Fibroblast of skin of left biceps (primary cell): ENCODE measurements around the gene TKTL1.
"Not testable (repeated sequence)": the region's sequence is repeated elsewhere in the genome, so short reads cannot be mapped to it uniquely, and the experiment has no call there.

Experiments
- DNase-seq, 2 experiments: peaks; one replicate each; pipeline ENCODE4 v3.0.0-alpha.2; 2013; ENCODE audit warnings: low read depth in 2 of 2

The TKTL1 gene

DNA sequence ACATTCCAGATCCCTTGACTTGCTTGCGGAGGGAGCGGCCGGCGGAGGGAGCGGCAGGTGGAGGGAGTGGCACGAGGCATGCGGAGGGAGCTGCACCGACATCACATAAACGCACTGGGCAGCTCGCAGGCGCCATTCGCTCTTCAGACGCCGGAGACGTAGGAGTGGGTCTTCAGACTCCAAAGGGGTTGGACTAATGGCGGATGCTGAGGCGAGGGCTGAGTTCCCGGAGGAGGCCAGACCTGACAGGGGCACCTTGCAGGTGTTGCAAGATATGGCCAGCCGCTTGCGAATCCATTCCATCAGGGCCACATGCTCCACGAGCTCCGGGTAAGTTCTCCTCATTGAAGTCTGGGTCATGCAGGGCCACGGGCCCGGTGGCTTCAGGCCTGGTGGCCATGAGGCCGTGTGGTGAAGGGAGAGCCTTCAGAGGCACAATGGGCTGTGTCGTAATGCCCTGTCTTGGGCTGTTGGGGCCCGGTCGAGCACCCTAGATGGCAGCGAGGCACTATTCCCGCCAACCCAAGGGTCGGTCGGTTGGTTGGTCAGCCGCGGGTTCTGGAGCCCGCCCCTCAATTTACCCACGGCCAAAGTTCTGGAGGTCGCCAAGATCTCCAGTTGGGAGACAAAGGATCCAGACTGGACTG lies at the start of gene TKTL1:
Gene TKTL1 (plus strand): TSS at position 132 of the 647 bp plus-strand sequence. CDS start 65 bp downstream, at position 197.
- DNase-seq: no peak

DNA sequence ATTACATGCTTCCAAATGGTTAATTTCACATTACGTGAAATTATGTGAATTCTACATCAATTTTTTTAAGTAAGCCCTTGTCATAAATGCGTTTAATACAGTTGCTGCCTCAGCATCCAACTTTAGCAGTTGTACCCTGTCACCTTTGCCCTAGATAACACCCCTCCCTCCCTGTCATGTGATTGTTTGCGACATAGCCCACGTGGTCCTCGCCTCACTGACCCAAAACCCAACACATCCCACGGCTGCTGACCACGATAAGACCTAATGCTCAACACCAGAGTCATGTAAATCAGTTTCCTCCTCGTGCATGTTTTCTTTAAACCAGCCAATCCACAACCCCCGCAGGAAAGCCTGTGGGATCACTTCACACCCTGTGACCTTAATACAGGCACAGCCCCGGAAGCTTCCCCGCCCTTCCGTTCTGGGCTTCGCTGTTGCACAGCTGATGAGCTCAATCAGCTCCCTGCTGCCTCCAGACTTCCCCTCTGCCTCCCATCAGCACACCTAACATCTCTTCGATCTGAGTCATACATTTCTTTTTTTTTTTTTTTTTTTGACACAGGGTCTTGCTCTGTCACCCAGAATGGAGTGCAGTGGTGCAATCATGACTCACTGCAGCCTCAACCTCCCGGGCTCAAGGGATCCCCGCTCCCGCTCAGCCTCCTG lies 48.1 kb upstream of the TKTL1 start:
- not testable (repeated sequence) for DNase-seq

GRCh38 chrX:154248076-154248475 lies 47.5 kb upstream of the TKTL1 start:
- DNase-seq: not testable (repeated sequence)

- not testable (repeated sequence) for DNase-seq
Observed at GRCh38 chrX:154257282-154257681, 38.3 kb upstream of the TKTL1 start, which contains the start of gene OPN1MW3. OPN1MW3 (plus strand) TSS chrX:154257582; CDS start chrX:154257620, 38 bp downstream.

DNA sequence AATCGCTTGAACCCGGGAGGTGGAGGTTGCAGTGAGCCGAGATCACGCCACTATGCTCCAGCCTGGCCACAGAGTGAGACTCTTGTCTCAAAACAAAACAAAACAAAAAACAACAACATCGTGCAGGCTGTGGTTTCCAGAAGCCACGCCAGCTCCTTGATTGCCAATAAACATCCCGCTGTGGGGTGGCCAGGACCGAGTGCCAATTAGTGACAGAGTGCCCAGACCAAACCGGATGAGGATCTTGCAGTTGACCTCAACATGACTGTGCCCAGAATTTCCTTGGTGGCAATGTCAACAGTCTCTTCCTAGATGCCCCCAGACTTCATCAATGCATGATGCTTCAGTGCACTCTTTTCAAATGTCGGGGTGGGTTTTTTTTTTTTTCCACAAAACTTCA lies 36.9 kb upstream of the TKTL1 start:
- not testable (repeated sequence) for DNase-seq

- not testable (repeated sequence) for DNase-seq
Observed at GRCh38 chrX:154263072-154263471, 32.5 kb upstream of the TKTL1 start.

GRCh38 chrX:154269245-154269644 lies 26.4 kb upstream of the TKTL1 start:
- not testable (repeated sequence) for DNase-seq

- DNase-seq: not testable (repeated sequence)
Observed at GRCh38 chrX:154284489-154285338, 10.9 kb upstream of the TKTL1 start.

GRCh38 chrX:154286406-154286805 lies 9.2 kb upstream of the TKTL1 start:
- not testable (repeated sequence) for DNase-seq

- no peak for DNase-seq
Observed at GRCh38 chrX:154294791-154295574, 612 bp upstream of the TKTL1 start, which contains the start of gene TEX28. TEX28 (minus strand) TSS chrX:154295124; CDS start chrX:154292117, 3,007 bp downstream.

DNA sequence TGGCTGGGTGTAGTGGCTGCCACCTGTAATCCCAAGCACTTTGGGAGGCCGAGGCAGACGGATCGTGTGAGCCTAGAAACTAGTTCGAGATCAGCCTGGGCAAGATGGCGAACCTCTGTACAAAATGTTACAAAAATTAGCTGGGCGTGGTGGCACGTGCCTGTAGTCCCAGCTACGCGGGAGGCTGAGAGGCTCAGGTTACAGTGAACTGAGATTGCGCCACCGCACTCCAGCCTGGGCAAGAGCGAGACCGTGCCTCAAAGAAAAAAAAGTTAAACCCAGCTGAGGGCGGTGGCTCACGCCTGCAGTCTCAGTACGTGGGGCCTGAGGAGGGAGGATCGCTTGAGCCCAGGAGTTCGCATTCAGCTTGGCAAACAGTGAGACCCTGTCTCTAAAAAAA lies 1.1 kb downstream of the TKTL1 start:
- no peak for DNase-seq

DNA sequence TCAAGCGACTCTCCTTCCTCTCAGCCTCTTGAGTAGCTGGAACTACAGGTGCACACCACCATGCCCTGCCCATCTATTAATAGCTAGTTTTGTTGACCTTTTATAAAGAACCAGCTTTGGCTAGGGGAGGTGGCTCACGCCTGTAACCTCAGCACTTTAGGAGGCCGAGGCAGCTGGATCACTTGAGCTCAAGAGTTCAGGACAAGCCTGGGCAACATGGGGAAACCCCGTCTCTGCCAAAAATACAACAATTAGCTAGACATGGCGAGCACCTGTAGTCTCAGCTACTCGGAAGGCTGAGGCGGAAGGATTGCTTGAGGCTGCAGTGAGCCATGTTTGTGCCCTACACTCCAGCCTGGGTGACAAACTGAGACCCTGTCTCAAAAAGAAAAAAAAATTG lies 2.7 kb downstream of the TKTL1 start:
- DNase-seq: no peak

- no peak for DNase-seq
Observed at GRCh38 chrX:154300816-154301215, 5.2 kb downstream of the TKTL1 start.

DNA sequence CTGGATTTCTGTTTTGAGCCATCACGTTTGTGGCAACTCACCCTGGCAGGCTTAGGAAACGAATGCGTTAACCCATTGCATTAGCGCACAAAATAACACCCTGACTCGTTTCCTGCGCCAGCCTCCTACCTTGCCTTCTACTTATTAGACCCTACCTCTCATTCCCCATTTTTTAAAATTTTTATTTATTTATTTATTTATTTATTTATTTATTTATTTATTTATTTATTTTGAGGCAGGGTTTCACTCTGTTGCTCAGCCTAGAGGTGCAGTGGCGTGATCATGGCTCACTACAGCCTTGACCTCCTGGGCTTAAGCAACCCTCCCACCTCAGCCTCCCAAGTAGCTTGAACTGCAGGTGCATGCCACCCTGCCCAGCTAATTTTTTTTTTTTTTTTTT lies 7.4 kb downstream of the TKTL1 start:
- not testable (repeated sequence) for DNase-seq

- no peak for DNase-seq
Observed at GRCh38 chrX:154303476-154303875, 7.9 kb downstream of the TKTL1 start.

DNA sequence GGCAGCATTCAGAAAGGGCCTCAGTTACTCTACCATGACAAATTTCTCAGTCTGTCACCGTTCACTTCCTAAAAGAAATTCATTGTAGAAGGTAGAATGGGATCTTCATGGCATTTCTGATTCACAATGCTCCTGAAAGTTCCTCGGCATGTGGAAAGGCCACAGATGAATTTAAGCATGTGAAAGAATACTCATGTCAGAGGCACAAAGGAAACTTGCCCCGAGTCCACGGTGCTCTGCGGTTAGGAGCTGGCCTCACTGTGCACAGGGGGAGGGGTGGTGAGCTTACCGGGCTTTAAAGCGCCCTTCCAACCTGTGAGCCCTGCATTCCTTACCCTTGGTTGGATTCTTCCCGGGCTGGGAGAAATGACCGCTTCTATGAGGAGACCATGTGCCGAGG lies 9.3 kb downstream of the TKTL1 start:
- no peak for DNase-seq

- DNase-seq: no peak
Observed at GRCh38 chrX:154305541-154306205, 10.1 kb downstream of the TKTL1 start.

DNA sequence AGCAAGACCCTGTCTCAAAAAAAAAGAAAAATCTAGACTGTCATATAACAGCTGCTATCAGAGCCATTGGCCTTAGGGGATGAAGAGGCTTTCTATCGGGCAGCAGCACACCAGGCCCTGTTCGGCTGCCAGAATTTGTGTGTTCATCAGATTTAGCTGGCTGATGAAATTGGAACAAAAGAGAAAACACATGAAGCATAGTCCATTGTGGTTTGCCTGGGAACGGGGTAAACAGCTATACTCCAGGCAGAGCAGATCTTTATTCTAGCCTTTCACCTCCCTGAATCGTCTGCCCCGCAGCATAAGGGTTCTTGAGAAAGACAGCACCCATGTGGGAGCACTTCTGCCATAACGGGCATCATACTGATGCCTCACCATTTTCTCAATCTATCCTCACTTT lies 11.6 kb downstream of the TKTL1 start:
- DNase-seq: no peak

DNA sequence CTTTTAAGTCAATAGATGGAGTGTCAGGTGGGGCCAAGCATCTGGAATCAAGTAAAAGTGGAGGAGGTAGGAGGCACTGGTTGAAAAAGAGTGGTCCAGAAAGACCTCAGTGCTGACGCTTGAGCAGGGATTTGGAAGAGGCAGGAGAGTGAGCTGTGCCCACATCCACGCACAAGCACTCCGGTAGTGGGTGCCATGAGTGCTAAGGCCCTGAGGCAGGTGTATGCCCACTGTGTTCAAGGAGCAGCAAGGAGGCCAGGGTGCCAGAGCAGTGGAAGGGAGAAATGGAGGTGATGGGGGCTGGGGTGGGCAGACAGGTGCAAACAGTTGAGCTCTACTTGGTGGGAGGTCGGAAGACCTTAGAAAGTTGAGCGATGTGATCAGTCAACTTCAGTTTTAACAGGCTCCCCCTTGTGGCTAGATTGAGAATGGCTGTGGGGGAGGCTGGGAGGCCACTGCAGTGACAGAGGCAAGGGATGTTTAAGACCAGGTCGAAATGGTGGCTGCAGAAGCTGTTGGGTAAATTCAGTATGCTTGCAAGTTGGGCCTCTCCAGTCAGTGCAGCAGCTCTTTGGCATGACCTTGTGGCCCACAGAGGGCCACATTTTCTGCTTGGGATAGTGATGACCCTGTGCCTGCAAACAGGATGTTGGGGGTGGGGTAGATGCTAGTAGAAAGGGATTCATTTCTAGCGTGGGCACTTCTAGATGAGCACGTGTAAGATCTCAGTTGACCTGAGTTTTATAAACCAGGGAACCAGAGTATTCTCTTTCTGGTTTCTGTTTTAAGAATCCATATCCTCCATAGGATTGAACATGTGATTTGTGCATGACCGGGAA lies 12.7 kb downstream of the TKTL1 start:
- DNase-seq: no peak
